HepG2 (cell line): ENCODE results near the gene ATN1. TPM values are rescaled to one million over a fixed set of nuclear protein-coding genes. Genes with fewer than 3 reads are reported as not detected.

Experiments
- AGO2 ChIP-seq: fragments of 200-400 bp; formaldehyde crosslinking; optimal IDR thresholded peaks from 2 replicates; pipeline ENCODE3; 2017; ENCODE audit warnings: mild to moderate bottlenecking, low read depth, low read length, moderate library complexity
- ATF1 ChIP-seq: IDR thresholded peaks from 2 replicates; pipeline ENCODE4 v1.6.1; 2016; ENCODE audit warnings: mild to moderate bottlenecking, control low read depth
- BRD4 ChIP-seq: sonication (generic); formaldehyde crosslinking; IDR thresholded peaks from 2 replicates; pipeline ENCODE4 v1.4.0; 2020; ENCODE audit warnings: missing genetic modification reagents
- CBX5 ChIP-seq: sonication (generic); formaldehyde crosslinking; IDR thresholded peaks from 2 replicates; pipeline ENCODE4 v1.4.0; 2020; ENCODE audit warnings: missing genetic modification reagents, borderline replicate concordance
- ELF4 ChIP-seq: sonication (generic); formaldehyde crosslinking; IDR thresholded peaks from 2 replicates; pipeline ENCODE4 v1.5.0; 2020; ENCODE audit warnings: missing genetic modification reagents, mild to moderate bottlenecking, moderate library complexity, borderline replicate concordance
- GABPA ChIP-seq, 2 experiments: IDR thresholded peaks; 2 replicates each; pipeline ENCODE4 v1.6.1; 2011 to 2016; ENCODE audit warnings: low read depth in 2 of 2, low read length in 1 of 2, missing biosample characterization in 1 of 2, missing genetic modification characterization in 1 of 2
- HIVEP1 ChIP-seq: sonication (generic); formaldehyde crosslinking; IDR thresholded peaks from 2 replicates; pipeline ENCODE4 v1.4.0; 2020; ENCODE audit warnings: mild to moderate bottlenecking, missing genetic modification reagents
- NR2F6 ChIP-seq, 2 experiments: IDR thresholded peaks; 2 replicates each; pipeline ENCODE4 v1.6.1; 2016; ENCODE audit warnings: antibody characterized with exemption in 1 of 2, mild to moderate bottlenecking in 1 of 2
- SAFB2 ChIP-seq: sonication (generic); formaldehyde crosslinking; IDR thresholded peaks from 2 replicates; pipeline ENCODE4 v1.5.1; 2020; ENCODE audit warnings: missing genetic modification reagents, low read depth, mild to moderate bottlenecking, borderline replicate concordance
- TRIM24 ChIP-seq: sonication (generic); formaldehyde crosslinking; IDR thresholded peaks from 2 replicates; pipeline ENCODE4 v1.8.0; 2022; ENCODE audit warnings: mild to moderate bottlenecking, missing genetic modification reagents
- ZNF121 ChIP-seq: sonication (generic); formaldehyde crosslinking; IDR thresholded peaks from 2 replicates; pipeline ENCODE4 v1.5.0; 2020; ENCODE audit warnings: mild to moderate bottlenecking, missing genetic modification reagents
- ZNF383 ChIP-seq: sonication (generic); formaldehyde crosslinking; IDR thresholded peaks from 2 replicates; pipeline ENCODE4 v1.4.0; 2020; ENCODE audit warnings: missing genetic modification reagents, mild to moderate bottlenecking, borderline replicate concordance
- ZNF547 ChIP-seq: sonication (generic); formaldehyde crosslinking; IDR thresholded peaks from 2 replicates; pipeline ENCODE4 v1.5.1; 2020; ENCODE audit warnings: mild to moderate bottlenecking, missing genetic modification reagents
- ZNF83 ChIP-seq: sonication (generic); formaldehyde crosslinking; IDR thresholded peaks from 2 replicates; pipeline ENCODE4 v1.4.0; 2020; ENCODE audit warnings: missing genetic modification reagents, mild to moderate bottlenecking, borderline replicate concordance
- ZZZ3 ChIP-seq: sonication (generic); formaldehyde crosslinking; IDR thresholded peaks from 2 replicates; pipeline ENCODE4 v1.4.0; 2020; ENCODE audit warnings: missing genetic modification reagents, mild to moderate bottlenecking, borderline replicate concordance
- polyA plus RNA-seq, 8 experiments: library from polyadenylated mRNA; depleted of rRNA in 3 of 8; stranded (reverse) in 7 of 8; unstranded in 1 of 8; fragments of >200 nt; fragmentation: Illumina TruSeq in 4 of 8; extraction: Trizol in 4 of 8; gene quantifications; 2 replicates each; pipeline versions ENCODE4 v1.2.1 to v1.2.3, GENCODE V29; 2011 to 2016; ENCODE audit warnings: low read depth in 4 of 8, missing spikeins in 1 of 8, mixed read lengths in 1 of 8; ENCODE audit not compliant: insufficient read depth in 1 of 8
- total RNA-seq, 5 experiments: library from RNA; depleted of rRNA; stranded (reverse); fragments of >200 nt; fragmentation: Illumina TruSeq; extraction: Trizol; gene quantifications; 2 replicates each; pipeline ENCODE4 v1.2.3, GENCODE V29; 2016; ENCODE audit warnings: low read depth in 1 of 5
- TF ChIP-seq, protein P1 (sequence below): sonication (generic); formaldehyde crosslinking; IDR thresholded peaks from 2 replicates; pipeline ENCODE4 v1.4.0; 2020; ENCODE audit warnings: missing genetic modification reagents, borderline replicate concordance
- TF ChIP-seq, protein P2 (sequence below): sonication (generic); formaldehyde crosslinking; IDR thresholded peaks from 2 replicates; pipeline ENCODE4 v1.5.1; 2020; ENCODE audit warnings: mild to moderate bottlenecking, missing genetic modification reagents, moderate library complexity
- TF ChIP-seq, protein P3 (sequence below): sonication (generic); formaldehyde crosslinking; IDR thresholded peaks from 2 replicates; pipeline ENCODE4 v1.8.1; 2023; ENCODE audit warnings: mild to moderate bottlenecking, inconsistent platforms, moderate library complexity, missing genetic modification reagents, borderline replicate concordance
- TF ChIP-seq, protein P4 (sequence below): sonication (generic); formaldehyde crosslinking; IDR thresholded peaks from 2 replicates; pipeline ENCODE4 v1.4.0; 2020; ENCODE audit warnings: missing genetic modification reagents

The ATN1 gene
- total and polyA plus RNA-seq, 2 of the 13 experiments (the other 11 are each of a cell fraction or from before 2014, with no cell fraction given) = 2.1 to 8.6 TPM

DNA sequence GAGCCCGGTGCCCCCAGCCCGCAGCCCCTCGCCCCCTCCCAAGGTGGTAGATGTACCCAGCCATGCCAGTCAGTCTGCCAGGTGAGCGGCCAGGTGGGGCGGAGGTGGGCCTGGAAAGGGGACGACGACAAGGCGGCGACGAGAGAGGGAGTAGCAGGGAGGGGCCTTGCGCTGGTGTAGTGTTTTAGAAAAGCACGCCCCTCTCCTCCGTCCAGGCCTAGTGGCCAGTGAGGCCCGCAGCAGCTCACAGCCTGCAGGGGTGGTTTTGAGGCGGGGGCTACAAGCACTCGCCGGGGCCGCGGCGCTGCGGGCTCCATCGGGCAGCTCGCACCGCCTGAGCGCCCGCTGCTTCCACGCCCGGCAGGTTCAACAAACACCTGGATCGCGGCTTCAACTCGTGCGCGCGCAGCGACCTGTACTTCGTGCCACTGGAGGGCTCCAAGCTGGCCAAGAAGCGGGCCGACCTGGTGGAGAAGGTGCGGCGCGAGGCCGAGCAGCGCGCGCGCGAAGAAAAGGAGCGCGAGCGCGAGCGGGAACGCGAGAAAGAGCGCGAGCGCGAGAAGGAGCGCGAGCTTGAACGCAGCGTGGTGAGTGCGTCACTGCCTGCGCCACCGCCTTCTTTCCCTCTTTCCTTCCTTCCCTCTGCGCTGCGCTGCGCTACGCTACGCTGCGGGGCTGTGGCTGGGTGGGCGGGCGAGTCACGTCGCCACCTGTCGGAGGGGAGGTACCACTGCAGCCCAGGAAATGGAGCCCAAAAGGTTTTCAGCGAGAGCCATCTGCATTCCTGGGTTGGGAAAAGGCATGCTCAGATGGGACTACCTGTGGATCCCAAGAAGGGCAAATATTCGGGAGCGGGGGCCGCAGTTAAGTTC is 10.0 kb downstream of the ATN1 start (continued):
- no peak for TF ChIP-seq GABPA (IDR thresholded peaks at IDR 0.05; ENCODE audit: low read depth, low read length)
- TF ChIP-seq GABPA (CRISPR knock-in tag; IDR thresholded peaks at IDR 0.05; ENCODE audit: low read depth) = peak; percentile 92
- TF ChIP-seq ZZZ3 (CRISPR knock-in tag) = no peak
- TF ChIP-seq BRD4 (CRISPR knock-in tag) = peak; percentile 72; the same call in 1 of the 2 replicates
- TF ChIP-seq, protein P1, sequence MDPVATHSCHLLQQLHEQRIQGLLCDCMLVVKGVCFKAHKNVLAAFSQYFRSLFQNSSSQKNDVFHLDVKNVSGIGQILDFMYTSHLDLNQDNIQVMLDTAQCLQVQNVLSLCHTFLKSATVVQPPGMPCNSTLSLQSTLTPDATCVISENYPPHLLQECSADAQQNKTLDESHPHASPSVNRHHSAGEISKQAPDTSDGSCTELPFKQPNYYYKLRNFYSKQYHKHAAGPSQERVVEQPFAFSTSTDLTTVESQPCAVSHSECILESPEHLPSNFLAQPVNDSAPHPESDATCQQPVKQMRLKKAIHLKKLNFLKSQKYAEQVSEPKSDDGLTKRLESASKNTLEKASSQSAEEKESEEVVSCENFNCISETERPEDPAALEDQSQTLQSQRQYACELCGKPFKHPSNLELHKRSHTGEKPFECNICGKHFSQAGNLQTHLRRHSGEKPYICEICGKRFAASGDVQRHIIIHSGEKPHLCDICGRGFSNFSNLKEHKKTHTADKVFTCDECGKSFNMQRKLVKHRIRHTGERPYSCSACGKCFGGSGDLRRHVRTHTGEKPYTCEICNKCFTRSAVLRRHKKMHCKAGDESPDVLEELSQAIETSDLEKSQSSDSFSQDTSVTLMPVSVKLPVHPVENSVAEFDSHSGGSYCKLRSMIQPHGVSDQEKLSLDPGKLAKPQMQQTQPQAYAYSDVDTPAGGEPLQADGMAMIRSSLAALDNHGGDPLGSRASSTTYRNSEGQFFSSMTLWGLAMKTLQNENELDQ (CRISPR knock-in tag) = no peak
- TF ChIP-seq SAFB2 = no peak; the same call in 1 of the 2 replicates
- TF ChIP-seq HIVEP1 (CRISPR knock-in tag) = peak; percentile 68; the same call in 1 of the 2 replicates
- TF ChIP-seq ZNF121 = no peak
- no peak for TF ChIP-seq ELF4
- peak; percentile 88 for TF ChIP-seq ZNF547
- TF ChIP-seq, protein P2, sequence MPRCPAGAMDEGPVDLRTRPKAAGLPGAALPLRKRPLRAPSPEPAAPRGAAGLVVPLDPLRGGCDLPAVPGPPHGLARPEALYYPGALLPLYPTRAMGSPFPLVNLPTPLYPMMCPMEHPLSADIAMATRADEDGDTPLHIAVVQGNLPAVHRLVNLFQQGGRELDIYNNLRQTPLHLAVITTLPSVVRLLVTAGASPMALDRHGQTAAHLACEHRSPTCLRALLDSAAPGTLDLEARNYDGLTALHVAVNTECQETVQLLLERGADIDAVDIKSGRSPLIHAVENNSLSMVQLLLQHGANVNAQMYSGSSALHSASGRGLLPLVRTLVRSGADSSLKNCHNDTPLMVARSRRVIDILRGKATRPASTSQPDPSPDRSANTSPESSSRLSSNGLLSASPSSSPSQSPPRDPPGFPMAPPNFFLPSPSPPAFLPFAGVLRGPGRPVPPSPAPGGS (CRISPR knock-in tag) = peak; percentile 81
- TF ChIP-seq, protein P3, sequence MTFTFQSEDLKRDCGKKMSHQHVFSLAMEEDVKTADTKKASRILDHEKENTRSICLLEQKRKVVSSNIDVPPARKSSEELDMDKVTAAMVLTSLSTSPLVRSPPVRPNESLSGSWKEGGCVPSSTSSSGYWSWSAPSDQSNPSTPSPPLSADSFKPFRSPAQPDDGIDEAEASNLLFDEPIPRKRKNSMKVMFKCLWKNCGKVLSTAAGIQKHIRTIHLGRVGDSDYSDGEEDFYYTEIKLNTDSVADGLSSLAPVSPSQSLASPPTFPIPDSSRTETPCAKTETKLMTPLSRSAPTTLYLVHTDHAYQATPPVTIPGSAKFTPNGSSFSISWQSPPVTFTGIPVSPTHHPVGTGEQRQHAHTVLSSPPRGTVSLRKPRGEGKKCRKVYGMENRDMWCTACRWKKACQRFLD (CRISPR knock-in tag) = no peak
- TF ChIP-seq, protein P4, sequence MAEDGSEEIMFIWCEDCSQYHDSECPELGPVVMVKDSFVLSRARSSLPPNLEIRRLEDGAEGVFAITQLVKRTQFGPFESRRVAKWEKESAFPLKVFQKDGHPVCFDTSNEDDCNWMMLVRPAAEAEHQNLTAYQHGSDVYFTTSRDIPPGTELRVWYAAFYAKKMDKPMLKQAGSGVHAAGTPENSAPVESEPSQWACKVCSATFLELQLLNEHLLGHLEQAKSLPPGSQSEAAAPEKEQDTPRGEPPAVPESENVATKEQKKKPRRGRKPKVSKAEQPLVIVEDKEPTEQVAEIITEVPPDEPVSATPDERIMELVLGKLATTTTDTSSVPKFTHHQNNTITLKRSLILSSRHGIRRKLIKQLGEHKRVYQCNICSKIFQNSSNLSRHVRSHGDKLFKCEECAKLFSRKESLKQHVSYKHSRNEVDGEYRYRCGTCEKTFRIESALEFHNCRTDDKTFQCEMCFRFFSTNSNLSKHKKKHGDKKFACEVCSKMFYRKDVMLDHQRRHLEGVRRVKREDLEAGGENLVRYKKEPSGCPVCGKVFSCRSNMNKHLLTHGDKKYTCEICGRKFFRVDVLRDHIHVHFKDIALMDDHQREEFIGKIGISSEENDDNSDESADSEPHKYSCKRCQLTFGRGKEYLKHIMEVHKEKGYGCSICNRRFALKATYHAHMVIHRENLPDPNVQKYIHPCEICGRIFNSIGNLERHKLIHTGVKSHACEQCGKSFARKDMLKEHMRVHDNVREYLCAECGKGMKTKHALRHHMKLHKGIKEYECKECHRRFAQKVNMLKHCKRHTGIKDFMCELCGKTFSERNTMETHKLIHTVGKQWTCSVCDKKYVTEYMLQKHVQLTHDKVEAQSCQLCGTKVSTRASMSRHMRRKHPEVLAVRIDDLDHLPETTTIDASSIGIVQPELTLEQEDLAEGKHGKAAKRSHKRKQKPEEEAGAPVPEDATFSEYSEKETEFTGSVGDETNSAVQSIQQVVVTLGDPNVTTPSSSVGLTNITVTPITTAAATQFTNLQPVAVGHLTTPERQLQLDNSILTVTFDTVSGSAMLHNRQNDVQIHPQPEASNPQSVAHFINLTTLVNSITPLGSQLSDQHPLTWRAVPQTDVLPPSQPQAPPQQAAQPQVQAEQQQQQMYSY (CRISPR knock-in tag) = 0 out of 2 replicates have a peak, but pooled peaks have one; percentile 10
- no peak for TF ChIP-seq TRIM24 (CRISPR knock-in tag)
- 0 out of 2 replicates have a peak, but pooled peaks have one; percentile 75 for TF ChIP-seq ZNF83 (CRISPR knock-in tag)
- peak; percentile 99 for TF ChIP-seq AGO2
- TF ChIP-seq ATF1 (CRISPR knock-in tag) = peak; percentile 93
- TF ChIP-seq ZNF383 (CRISPR knock-in tag) = no peak
- no peak for TF ChIP-seq NR2F6 (IDR thresholded peaks at IDR 0.05)
- TF ChIP-seq NR2F6 (CRISPR knock-in tag; IDR thresholded peaks at IDR 0.05) = peak; percentile 69
- TF ChIP-seq CBX5 = peak; percentile 94; the same call in 1 of the 2 replicates
